Measurements from ENCODE around the gene ADCYAP1.

DNA sequence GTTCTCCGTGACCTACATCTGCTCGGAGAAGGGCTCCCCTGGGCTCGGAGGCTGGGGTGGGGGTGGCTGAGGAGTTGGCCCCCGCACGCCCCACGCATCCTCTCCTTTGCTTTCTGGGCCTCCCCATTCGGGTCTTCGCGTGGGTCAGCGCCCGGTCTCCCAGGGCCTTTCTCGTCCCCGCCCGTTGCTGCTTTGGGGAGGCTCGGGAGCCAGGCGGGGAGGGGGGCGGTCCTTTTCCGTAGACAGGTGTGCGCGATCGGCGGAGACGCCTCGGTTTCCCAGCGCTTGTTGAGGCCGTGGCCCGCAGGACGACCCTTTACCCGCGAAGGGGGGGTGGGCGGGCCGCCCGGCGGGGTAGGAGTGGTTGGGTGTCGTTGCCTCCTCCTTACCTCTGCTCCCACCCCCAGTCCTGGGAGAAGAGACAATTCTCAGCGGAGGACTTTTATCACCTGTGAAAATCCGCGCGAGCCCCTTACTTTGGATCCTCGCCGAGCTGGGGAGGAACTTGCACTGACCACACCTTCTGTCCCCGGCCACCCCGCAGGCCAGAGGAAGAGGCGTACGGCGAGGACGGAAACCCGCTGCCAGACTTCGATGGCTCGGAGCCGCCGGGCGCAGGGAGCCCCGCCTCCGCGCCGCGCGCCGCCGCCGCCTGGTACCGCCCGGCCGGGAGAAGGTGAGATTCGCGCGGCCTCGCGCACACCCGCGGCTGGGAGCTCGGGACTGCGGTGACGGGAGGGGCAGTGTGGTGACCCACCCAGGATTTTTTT, 2.6 kb downstream of the ADCYAP1 start:
- TF ChIP-seq, protein P1, sequence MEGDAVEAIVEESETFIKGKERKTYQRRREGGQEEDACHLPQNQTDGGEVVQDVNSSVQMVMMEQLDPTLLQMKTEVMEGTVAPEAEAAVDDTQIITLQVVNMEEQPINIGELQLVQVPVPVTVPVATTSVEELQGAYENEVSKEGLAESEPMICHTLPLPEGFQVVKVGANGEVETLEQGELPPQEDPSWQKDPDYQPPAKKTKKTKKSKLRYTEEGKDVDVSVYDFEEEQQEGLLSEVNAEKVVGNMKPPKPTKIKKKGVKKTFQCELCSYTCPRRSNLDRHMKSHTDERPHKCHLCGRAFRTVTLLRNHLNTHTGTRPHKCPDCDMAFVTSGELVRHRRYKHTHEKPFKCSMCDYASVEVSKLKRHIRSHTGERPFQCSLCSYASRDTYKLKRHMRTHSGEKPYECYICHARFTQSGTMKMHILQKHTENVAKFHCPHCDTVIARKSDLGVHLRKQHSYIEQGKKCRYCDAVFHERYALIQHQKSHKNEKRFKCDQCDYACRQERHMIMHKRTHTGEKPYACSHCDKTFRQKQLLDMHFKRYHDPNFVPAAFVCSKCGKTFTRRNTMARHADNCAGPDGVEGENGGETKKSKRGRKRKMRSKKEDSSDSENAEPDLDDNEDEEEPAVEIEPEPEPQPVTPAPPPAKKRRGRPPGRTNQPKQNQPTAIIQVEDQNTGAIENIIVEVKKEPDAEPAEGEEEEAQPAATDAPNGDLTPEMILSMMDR (IDR thresholded peaks at IDR 0.05 in 4 of 5, conservative IDR thresholded peaks at IDR 0.05 in 1 of 5) = no peak
- TF ChIP-seq POLR2A (IDR thresholded peaks at IDR 0.05) = no peak
